GM18505 (cell line): ENCODE results near the gene CLTCL1.
A peak's percentile ranks its signal among the peaks of the same experiment; 100 is the strongest.
"Not testable (repeated sequence)": the region's sequence is repeated elsewhere in the genome, so short reads cannot be mapped to it uniquely, and the experiment has no call there.

Experiments used
- ATAC-seq: cut with Tn5 transposase; IDR thresholded peaks from one replicate; pipeline ENCODE4 v1.9.1; 2021; ENCODE audit not compliant: unreplicated experiment
- POLR2A ChIP-seq: IDR thresholded peaks from 4 replicates; pipeline ENCODE4 v1.6.1; 2011; ENCODE audit warnings: borderline replicate concordance; ENCODE audit not compliant: insufficient read depth, insufficient read length; ENCODE audit errors: extremely low read depth

Gene CLTCL1

DNA sequence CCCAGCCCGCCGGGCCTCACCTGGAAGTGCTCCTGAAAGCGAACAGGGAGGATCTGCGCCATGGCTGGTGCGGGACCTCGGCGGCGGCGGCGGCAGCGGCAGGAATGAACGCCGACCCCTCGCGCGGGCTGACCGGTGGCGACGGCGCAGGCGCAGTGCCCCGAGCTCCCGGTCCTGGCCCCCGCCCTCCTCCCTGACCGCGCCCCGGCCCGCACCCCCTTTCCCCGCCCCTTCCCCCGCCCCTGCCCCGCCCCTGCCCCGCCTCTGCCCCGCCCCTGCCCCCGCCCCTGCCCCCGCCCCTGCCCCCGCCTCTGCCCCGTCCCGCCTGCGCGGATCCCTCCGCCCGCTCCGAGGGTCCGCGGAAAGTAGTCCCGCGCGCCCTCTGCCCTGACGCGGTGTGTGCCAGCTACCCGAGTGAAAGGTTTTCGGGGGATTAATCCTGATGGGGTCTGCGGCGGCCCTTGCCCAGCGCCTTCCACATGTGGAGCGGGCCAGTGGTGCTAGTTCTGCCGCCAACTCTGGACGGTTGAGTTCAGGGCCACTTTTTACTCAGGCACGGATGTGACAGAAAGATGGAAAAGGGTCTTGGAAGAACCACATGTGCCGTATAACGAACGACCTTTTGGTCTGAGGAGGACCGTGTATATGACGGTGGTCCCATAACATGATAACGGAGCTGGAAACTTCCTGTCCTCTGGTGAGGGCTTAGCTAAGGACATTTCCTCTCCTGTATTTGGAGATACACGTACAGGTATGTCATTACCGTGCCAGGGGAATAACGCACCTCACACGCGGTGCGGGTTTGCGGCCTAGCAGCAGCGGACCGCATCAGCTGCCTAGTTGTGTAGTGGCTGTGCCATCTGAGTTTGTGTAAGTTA lies at the start of gene CLTCL1:
TSS of gene CLTCL1 (minus strand) at position 140 of the 878 bp plus-strand sequence. CDS start at position 62, 78 bp downstream.
- peak; percentile 69 for ATAC-seq

DNA sequence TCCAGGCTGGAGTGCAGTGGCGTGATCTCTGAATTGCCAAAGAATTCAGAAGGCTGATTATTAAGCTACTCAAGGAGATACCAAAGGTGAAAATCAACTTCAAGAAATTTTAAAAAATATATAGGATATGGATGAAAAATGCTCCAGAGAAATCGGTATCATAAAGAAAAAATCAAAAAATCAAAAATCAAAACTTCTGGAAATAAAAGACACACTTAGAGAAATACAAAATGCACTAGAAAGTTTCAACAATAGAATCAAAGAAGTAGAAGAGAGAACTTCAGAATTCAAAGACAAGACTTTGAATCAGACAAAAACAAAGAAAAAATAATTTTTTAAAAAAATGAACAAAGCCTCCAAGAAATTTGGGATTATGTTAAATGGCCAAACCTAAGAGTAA lies 45.6 kb upstream of the CLTCL1 start:
- TF ChIP-seq POLR2A, result no peak
- ATAC-seq, result no peak

More for the DNA sequence above, at the start of gene CLTCL1:
- peak; percentile 26 for TF ChIP-seq POLR2A

DNA sequence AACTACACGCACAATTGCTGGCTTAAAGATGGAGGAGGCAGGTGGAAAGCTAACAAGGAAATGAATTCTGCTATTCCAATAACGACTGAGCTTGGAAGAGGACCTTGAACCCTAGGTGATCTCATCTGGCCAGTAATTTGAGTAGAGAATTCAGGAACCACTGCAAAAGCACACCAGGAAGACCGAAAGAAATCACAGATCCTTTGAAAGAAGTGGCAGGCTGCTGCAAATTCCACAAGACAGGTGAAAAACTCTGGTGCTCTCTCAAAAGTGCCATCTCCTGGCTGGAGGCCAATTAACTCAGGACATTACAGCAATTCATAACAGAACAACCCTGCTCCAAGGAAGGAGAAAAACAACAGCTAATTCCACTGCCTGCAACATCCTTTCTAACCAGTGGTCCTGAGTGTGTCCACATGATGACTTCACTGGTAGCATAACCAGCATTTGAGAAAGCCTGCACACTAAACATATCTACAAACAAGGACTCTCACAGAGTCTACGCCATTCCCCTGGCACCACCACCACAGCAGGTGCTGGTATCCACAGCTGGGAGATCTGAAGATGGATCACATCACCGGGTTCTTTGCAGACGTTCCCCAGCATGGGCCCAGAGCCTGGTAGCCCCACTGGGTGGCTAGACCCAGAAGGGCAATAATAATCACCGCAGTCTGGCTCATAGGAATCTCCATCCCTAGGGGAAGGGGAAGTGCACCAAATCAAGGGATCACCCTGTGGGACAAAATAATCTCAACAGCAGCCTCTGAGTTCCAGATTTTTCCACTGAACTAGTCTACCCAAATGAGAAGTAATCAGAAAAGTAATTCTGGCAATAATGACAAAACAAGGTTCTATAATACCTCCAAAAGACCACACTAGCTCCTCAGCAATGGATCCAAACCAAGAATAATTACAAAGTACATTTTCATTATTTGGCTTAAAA lies 44.9 kb upstream of the CLTCL1 start:
- ATAC-seq, result no peak
- no peak for TF ChIP-seq POLR2A

DNA sequence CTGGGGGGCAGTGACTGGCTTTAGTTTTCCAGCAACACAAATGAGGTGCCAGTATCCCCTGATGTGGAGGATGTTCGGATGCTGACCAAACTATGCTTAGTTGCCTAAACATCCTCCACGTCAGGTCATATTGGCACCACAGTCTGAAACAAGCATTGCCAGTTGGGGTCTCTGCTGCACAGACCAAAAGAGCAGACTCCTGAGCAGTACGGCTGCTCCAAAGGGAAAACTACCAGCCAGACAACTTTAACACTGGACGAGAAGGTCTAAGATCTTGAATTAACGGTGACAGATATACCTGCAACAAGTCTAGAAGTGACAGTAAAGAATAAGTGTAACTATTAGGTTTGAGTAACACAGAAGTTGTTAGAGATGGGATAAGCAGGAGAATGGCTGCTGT lies 40.5 kb upstream of the CLTCL1 start:
- TF ChIP-seq POLR2A, result no peak
- ATAC-seq, result no peak

DNA sequence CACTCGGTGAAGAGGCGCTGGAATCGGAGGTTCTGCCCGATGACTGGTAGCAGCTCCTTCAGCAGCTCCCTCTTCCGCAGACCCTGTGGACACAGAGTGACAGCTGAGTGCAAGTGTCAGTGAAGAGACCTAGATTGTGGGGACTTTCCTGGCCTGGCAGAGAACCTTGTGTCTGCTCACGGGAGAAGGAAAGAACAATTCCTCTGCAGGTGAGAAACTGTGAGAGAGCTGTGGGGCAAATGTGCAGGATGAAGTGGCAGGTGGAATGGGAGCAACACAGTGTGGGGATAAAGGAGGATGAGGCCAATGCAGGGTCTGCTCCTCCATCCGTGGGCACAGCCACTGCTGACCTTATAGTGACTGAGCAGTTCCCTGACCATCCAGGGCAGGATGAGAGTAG lies 40.0 kb upstream of the CLTCL1 start:
- no peak for ATAC-seq
- no peak for TF ChIP-seq POLR2A

DNA sequence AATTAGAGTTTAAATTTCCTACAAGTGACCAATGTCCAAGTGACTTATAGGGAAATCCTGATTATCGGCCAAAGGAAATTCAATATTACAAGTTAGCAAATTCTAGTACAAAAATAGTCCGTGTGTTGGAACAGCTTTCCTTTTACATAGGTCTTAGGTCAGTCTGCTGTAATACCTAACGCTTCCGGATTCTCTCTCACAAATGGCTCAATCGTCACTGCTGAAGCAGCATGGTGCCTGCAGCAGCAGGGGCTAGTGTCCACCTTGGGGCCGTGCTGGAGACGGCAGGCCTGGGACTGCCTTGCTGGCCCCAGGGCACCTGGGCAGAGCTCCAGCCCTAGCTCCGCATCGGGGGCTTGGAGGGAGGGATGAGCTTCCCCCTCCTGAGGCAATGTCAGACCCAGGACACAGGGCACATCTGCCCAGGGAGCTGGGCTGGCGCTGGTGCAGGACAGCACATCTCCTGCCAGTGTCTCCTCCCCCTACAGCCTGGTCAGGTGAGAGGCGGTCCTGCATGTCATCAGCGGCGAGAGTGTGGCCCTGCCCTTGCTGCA lies 39.4 kb upstream of the CLTCL1 start:
- TF ChIP-seq POLR2A, result no peak
- ATAC-seq, result no peak

DNA sequence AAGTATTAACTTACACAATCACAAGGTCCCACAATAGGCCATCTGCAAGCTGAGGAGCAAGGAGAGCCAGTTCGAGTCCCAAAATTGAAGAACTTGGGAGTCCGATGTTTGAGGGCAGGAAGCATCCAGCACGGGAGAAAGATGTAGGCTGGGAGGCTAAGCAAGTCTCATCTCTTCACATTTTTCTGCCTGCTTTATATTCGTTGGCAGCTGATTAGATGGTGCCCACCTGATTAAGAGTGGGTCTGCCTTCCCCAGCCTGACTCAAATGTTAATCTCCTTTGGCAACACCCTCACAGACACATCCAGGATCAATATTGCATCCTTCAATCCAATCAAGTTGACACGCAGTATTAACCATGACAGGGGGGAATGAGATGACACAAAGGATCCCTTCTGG lies 38.7 kb upstream of the CLTCL1 start:
- ATAC-seq, result not testable (repeated sequence)

DNA sequence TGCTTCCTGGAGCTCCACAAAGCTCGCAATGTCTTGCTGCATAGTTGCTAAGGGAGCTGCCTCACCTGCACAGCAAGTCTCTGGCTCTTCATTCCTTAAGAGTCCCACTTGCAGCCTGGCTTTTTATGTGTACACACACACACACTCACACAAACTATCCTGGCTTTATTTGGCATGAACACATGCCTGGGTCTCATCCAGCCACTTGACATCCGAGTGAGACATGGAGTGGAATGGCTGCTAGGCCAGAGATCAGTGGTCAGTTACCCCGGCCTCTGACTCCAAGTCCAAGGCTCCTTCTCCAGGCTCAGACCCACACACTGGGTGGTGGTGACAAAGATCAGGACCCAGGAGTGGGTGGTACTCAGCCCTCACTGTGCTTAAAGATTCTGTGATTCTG lies 37.9 kb upstream of the CLTCL1 start:
- no peak for TF ChIP-seq POLR2A
- no peak for ATAC-seq

DNA sequence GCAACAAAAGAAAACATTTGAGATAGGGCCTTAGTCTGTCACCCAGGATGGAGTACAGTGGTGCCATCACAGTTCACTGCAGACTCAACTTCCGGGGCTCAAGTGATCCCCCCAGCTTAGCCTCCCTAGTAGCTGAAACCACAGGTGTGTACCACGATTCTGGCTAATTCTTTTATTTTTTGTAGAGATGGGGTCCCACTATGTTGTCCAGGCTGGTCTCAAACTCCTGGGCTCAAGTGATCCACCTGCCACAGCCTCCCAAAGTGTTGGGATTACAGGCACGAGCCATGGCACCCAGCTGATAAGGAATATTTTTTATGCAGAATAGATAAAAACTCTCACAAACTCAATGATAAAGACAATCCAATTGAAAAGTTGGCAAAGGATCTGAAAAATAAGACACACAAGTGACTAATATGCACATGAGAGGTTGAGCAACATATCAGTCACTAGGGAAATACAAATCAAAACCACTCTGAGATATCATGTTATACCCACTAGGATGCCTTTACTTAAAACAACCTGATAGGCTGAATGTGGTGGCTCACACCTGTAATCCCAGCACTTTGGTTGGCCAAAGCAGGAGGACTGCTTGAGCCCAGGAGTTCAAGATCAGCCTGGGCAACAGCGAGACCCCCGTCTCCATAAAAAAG lies 33.9 kb upstream of the CLTCL1 start:
- TF ChIP-seq POLR2A, result no peak
- no peak for ATAC-seq

DNA sequence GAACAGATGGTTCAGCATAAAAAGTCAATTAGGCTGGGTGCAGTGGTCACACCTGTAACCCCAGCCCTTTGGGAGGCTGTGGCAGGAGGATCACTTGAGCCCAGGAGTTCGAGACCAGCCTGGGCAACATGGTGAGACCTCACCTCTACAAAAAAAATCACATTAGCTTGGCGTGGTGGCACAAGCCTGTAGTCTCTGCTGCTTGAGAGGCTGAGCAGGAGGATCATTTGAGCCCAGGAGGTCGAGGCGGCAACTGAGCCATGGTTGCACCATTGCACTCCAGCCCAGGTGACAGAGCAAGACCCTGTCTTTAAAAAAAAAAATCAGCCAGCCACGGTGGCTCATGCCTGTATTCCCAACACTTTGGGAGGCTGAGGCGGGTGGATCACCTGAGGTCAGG lies 31.9 kb upstream of the CLTCL1 start:
- ATAC-seq, result not testable (repeated sequence)

DNA sequence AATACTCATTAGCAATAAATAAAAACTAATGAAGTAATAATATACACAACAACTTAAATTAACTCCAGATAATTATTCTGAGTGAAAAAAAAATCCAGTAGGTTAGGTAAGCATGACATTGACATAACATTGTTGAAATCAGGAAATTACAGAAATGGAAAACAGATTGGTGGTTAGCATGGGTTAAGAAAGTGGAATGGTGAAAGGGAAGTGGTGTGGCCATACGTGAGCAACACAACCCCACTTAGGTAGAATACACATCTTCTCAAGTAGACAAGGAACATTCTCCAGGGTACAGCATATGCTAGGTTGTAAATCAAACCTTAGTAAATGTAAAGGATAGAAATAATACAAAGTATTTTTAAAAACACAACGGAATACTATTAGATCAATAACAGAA lies 30.2 kb upstream of the CLTCL1 start:
- TF ChIP-seq POLR2A, result no peak
- no peak for ATAC-seq

DNA sequence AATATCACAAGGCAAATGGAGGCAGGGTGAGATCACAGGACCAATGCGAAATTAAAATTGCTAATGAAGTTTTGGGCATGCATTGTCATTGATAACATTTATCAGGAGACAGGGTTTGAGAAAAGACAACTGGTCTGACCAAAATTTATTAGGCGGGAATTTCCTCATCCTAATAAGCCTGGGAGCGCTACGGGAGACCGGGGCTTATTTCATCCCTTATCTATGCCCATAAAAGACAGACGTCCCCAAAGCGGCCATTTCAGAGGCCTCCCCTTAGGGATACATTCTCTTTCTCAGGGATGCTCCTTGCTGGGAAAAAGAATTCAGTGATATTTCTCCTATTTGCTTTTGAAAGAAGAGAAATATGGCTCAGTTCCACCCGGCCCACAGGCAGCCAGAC lies 28.6 kb upstream of the CLTCL1 start:
- not testable (repeated sequence) for ATAC-seq

DNA sequence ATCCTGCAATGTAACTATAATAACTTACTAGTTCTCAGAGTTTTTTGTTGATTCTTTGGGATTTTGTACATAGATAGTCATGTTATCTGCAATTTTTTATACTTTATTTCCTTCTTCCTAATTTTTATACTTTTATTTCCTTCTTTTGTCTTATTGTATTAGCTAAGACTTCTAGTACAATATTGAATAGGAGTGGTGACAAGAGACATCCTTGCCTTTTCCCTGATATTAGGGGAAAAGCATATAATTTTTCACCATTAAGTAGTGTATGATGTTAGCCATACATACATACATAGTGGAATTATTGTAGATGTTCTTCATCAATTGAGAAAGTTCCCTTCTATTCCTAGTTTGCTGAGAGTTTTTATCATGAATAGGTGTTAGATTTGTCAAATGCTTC lies 27.8 kb upstream of the CLTCL1 start:
- TF ChIP-seq POLR2A, result no peak
- no peak for ATAC-seq
